Rectal smooth muscle tissue (tissue), 1 donor: ENCODE measurements around the gene RUNDC3A.

Experiments
- H3K27ac ChIP-seq: one replicate; pipeline ENCODE4 v1.7.0; 2013; ENCODE audit warnings: low read depth, low read length, inconsistent platforms
- H3K27me3 ChIP-seq: one replicate; pipeline ENCODE4 v1.7.0; 2013; ENCODE audit warnings: low read length; ENCODE audit not compliant: control insufficient read depth, insufficient read depth
- H3K36me3 ChIP-seq: one replicate; pipeline ENCODE4 v1.7.0; 2013; ENCODE audit warnings: low read length; ENCODE audit not compliant: control insufficient read depth, insufficient read depth
- H3K4me1 ChIP-seq: one replicate; pipeline ENCODE4 v1.7.0; 2013; ENCODE audit warnings: low read length; ENCODE audit not compliant: control insufficient read depth, insufficient read depth
- H3K4me3 ChIP-seq: one replicate; pipeline ENCODE4 v1.7.0; 2013; ENCODE audit warnings: low read length
- H3K9ac ChIP-seq: one replicate; pipeline ENCODE4 v1.7.0; 2013; ENCODE audit warnings: low read length

RUNDC3A gene

GRCh38 chr17:44351961-44352827 is 43.8 kb downstream of the RUNDC3A start:
- H3K4me1 ChIP-seq: no peaks in the 10 kb centered on the region
- H3K9ac ChIP-seq: no peak overlapping the region
- H3K36me3 ChIP-seq: peaks cover 17% of the 10 kb centered on the region
- H3K4me3 ChIP-seq: no peak overlapping the region
- no peak overlapping the region for H3K27ac ChIP-seq
- H3K27me3 ChIP-seq: no peaks in the 10 kb centered on the region

- no peaks in the 10 kb centered on the region for H3K27me3 ChIP-seq
- peak overlapping the region; percentile 49 for H3K4me3 ChIP-seq
- H3K4me1 ChIP-seq: no peaks in the 10 kb centered on the region
- peaks cover 17% of the 10 kb centered on the region for H3K36me3 ChIP-seq
- no peak overlapping the region for H3K27ac ChIP-seq
- no peak overlapping the region for H3K9ac ChIP-seq
Measured at GRCh38 chr17:44352828-44353671, 44.6 kb downstream of the RUNDC3A start.

GRCh38 chr17:44353672-44354331 is 45.4 kb downstream of the RUNDC3A start:
- H3K4me1 ChIP-seq: no peaks in the 10 kb centered on the region
- peaks cover 17% of the 10 kb centered on the region for H3K36me3 ChIP-seq
- no peaks in the 10 kb centered on the region for H3K27me3 ChIP-seq
- H3K9ac ChIP-seq: no peak overlapping the region
- no peak overlapping the region for H3K27ac ChIP-seq
- peak overlapping the region; percentile 49 for H3K4me3 ChIP-seq

GRCh38 chr17:44354582-44355561 is 46.5 kb downstream of the RUNDC3A start:
- Histone ChIP-seq H3K4me3 (no peak overlapping the region), H3K36me3 (peaks cover 13% of the 10 kb centered on the region)

GRCh38 chr17:44355642-44356099 is 47.3 kb downstream of the RUNDC3A start:
- Histone ChIP-seq H3K27me3 (no peaks in the 10 kb centered on the region), H3K4me3 (no peak overlapping the region), H3K36me3 (peaks cover 12% of the 10 kb centered on the region), H3K4me1 (no peaks in the 10 kb centered on the region), H3K27ac (no peak overlapping the region), H3K9ac (no peak overlapping the region)

More at GRCh38 chr17:44354582-44355561, 46.5 kb downstream of the RUNDC3A start:
- no peak overlapping the region for H3K27ac ChIP-seq
- H3K4me1 ChIP-seq: no peaks in the 10 kb centered on the region
- H3K9ac ChIP-seq: no peak overlapping the region
- H3K27me3 ChIP-seq: no peaks in the 10 kb centered on the region

- H3K9ac ChIP-seq: no peak overlapping the region
- no peaks in the 10 kb centered on the region for H3K27me3 ChIP-seq
- no peaks in the 10 kb centered on the region for H3K4me1 ChIP-seq
- H3K27ac ChIP-seq: no peak overlapping the region
- H3K4me3 ChIP-seq: no peak overlapping the region
- H3K36me3 ChIP-seq: peaks cover 8% of the 10 kb centered on the region
Measured at GRCh38 chr17:44356241-44356640, 47.8 kb downstream of the RUNDC3A start.

- Histone ChIP-seq H3K27ac (no peak overlapping the region), H3K27me3 (peaks cover 3% of the 10 kb centered on the region), H3K36me3 (no peaks in the 10 kb centered on the region), H3K4me1 (no peaks in the 10 kb centered on the region), H3K4me3 (no peak overlapping the region), H3K9ac (no peak overlapping the region)
Measured at GRCh38 chr17:44358066-44358465, 49.7 kb downstream of the RUNDC3A start.

- Histone ChIP-seq H3K27me3 (peaks cover 5% of the 10 kb centered on the region), H3K36me3 (no peaks in the 10 kb centered on the region), H3K4me3 (no peak overlapping the region), H3K4me1 (no peaks in the 10 kb centered on the region), H3K27ac (no peak overlapping the region), H3K9ac (no peak overlapping the region)
Measured at GRCh38 chr17:44359006-44359405, 50.6 kb downstream of the RUNDC3A start.

- Histone ChIP-seq H3K27ac (no peak overlapping the region), H3K4me1 (no peaks in the 10 kb centered on the region), H3K36me3 (no peaks in the 10 kb centered on the region), H3K4me3 (no peak overlapping the region), H3K9ac (no peak overlapping the region), H3K27me3 (peaks cover 5% of the 10 kb centered on the region)
Measured at GRCh38 chr17:44359458-44360143, 51.2 kb downstream of the RUNDC3A start.

- no peaks in the 10 kb centered on the region for H3K4me1 ChIP-seq
- H3K27me3 ChIP-seq: peaks cover 5% of the 10 kb centered on the region
- no peak overlapping the region for H3K4me3 ChIP-seq
- H3K9ac ChIP-seq: no peak overlapping the region
- H3K27ac ChIP-seq: no peak overlapping the region
- H3K36me3 ChIP-seq: no peaks in the 10 kb centered on the region
Measured at GRCh38 chr17:44360144-44360533, 51.7 kb downstream of the RUNDC3A start.

GRCh38 chr17:44360826-44361225 is 52.4 kb downstream of the RUNDC3A start:
- no peak overlapping the region for H3K4me3 ChIP-seq
- H3K36me3 ChIP-seq: no peaks in the 10 kb centered on the region
- H3K9ac ChIP-seq: no peak overlapping the region
- no peaks in the 10 kb centered on the region for H3K4me1 ChIP-seq
- H3K27me3 ChIP-seq: peaks cover 5% of the 10 kb centered on the region
- no peak overlapping the region for H3K27ac ChIP-seq
